EL (cell line): ENCODE measurements around the gene DPM3.
"Not testable (repeated sequence)": the region's sequence is repeated elsewhere in the genome, so short reads cannot be mapped to it uniquely, and the experiment has no call there.

ENCODE experiments used
- DNase-seq: peaks from one replicate; pipeline ENCODE4 v3.0.0-alpha.2; 2016

Gene DPM3

GRCh38 chr1:155175281-155175926 lies 35.1 kb upstream of the DPM3 start:
- DNase-seq = no peak

GRCh38 chr1:155174324-155175280 lies 34.3 kb upstream of the DPM3 start:
- DNase-seq = peak; percentile 41

GRCh38 chr1:155173478-155174323 lies 33.4 kb upstream of the DPM3 start, which contains the start of gene TRIM46:
TSS of gene TRIM46 (plus strand) at chr1:155173849. CDS start at chr1:155173967, 118 bp downstream.
- DNase-seq = peak; percentile 72

- DNase-seq = peak; percentile 96
These were observed 32.6 kb upstream of the DPM3 start, which contains the start of gene KRTCAP2 for GRCh38 chr1:155172732-155173477. TSS of gene KRTCAP2 (minus strand) at chr1:155173304. CDS start at chr1:155173224, 80 bp downstream.

- no peak for DNase-seq
These were observed 31.8 kb upstream of the DPM3 start for GRCh38 chr1:155171836-155172731.

GRCh38 chr1:155170806-155171205 lies 30.5 kb upstream of the DPM3 start:
- DNase-seq = no peak

- DNase-seq = no peak
These were observed 29.9 kb upstream of the DPM3 start for GRCh38 chr1:155170101-155170785.

- no peak for DNase-seq
These were observed 29.2 kb upstream of the DPM3 start for GRCh38 chr1:155169541-155169940.

GRCh38 chr1:155168456-155169210 lies 28.3 kb upstream of the DPM3 start:
- DNase-seq = no peak

- not testable (repeated sequence) for DNase-seq
These were observed 27.7 kb upstream of the DPM3 start for GRCh38 chr1:155168105-155168445.

- peak; percentile 84 for DNase-seq
These were observed 27.1 kb upstream of the DPM3 start for GRCh38 chr1:155167166-155168104.

- DNase-seq = no peak
These were observed 26.3 kb upstream of the DPM3 start for GRCh38 chr1:155166471-155167165.

- DNase-seq = no peak
These were observed 25.7 kb upstream of the DPM3 start for GRCh38 chr1:155166051-155166470.

- DNase-seq = not testable (repeated sequence)
These were observed 24.3 kb upstream of the DPM3 start for GRCh38 chr1:155164625-155165024.

- not testable (repeated sequence) for DNase-seq
These were observed 23.5 kb upstream of the DPM3 start for GRCh38 chr1:155163785-155164184.

- DNase-seq = not testable (repeated sequence)
These were observed 22.3 kb upstream of the DPM3 start for GRCh38 chr1:155162631-155163030.

- no peak for DNase-seq
These were observed 19.8 kb upstream of the DPM3 start for GRCh38 chr1:155160128-155160527.

- no peak for DNase-seq
These were observed 18.7 kb upstream of the DPM3 start for GRCh38 chr1:155158991-155159390.
